ENCODE measurements around the gene RBM48. TPM values are rescaled to one million over a fixed set of nuclear protein-coding genes. Genes with fewer than 3 reads are reported as not detected.
"Not testable (repeated sequence)": the region's sequence is repeated elsewhere in the genome, so short reads cannot be mapped to it uniquely, and the experiment has no call there.

The RBM48 gene
- total RNA-seq, 1 donor from 2014 or later = 15.8 TPM

- DNase-seq = not testable (repeated sequence)
Measured at GRCh38 chr7:92545116-92545515, 16.5 kb downstream of the RBM48 start.

GRCh38 chr7:92546856-92547497, 18.4 kb downstream of the RBM48 start:
- no peak for DNase-seq

- DNase-seq = no peak
Measured at GRCh38 chr7:92547579-92547978, 19.0 kb downstream of the RBM48 start.

- no peak for DNase-seq
Measured at GRCh38 chr7:92550194-92550593, 21.6 kb downstream of the RBM48 start.

- DNase-seq = no peak
Measured at GRCh38 chr7:92557249-92557648, 28.7 kb downstream of the RBM48 start.

GRCh38 chr7:92557808-92558362, 29.3 kb downstream of the RBM48 start:
- DNase-seq = no peak

- no peak for DNase-seq
Measured at GRCh38 chr7:92560602-92561001, 32.0 kb downstream of the RBM48 start.

GRCh38 chr7:92563345-92563744, 34.8 kb downstream of the RBM48 start:
- DNase-seq = no peak

GRCh38 chr7:92567460-92567859, 38.9 kb downstream of the RBM48 start:
- no peak for DNase-seq

GRCh38 chr7:92569137-92569536, 40.5 kb downstream of the RBM48 start:
- no peak for DNase-seq

GRCh38 chr7:92576296-92576695, 47.7 kb downstream of the RBM48 start:
- DNase-seq = no peak

GRCh38 chr7:92582948-92583347, 54.4 kb downstream of the RBM48 start:
- DNase-seq = no peak

GRCh38 chr7:92584953-92585352, 56.4 kb downstream of the RBM48 start:
- DNase-seq = no peak

GRCh38 chr7:92586403-92586802, 57.8 kb downstream of the RBM48 start:
- DNase-seq = no peak

GRCh38 chr7:92586841-92587240, 58.2 kb downstream of the RBM48 start:
- DNase-seq = no peak

Other genes starting within 250 kb of the RBM48 start
- 31.1 TPM for gene GATAD1, start 81.3 kb upstream of the RBM48 start, total RNA-seq
- gene ERVW-1, start 50.8 kb upstream of the RBM48 start, total RNA-seq = 0.20 TPM
- gene PEX1, start 275 bp upstream of the RBM48 start, total RNA-seq = 29.0 TPM
- gene FAM133B, start 61.6 kb downstream of the RBM48 start, total RNA-seq = 34.3 TPM